Transverse colon (tissue), 4 donors: ENCODE measurements around the gene CELA2B.

Experiments
- CTCF ChIP-seq, 5 experiments: fragments of 200-600 bp in 3 of 5; fragments of 450-650 bp in 2 of 5; sonication (generic) in 3 of 5; IDR thresholded peaks; 1 replicate in 2 of 5; 2 replicates in 3 of 5; pipeline ENCODE4 v1.5.1; 2016 to 2017; ENCODE audit warnings: antibody characterized with exemption in 5 of 5, inconsistent platforms in 3 of 5, mild to moderate bottlenecking in 2 of 5, moderate library complexity in 1 of 5
- EP300 ChIP-seq: sonication (generic); formaldehyde crosslinking; IDR thresholded peaks from one replicate; pipeline ENCODE4 v1.6.1; 2017; ENCODE audit warnings: antibody characterized with exemption, low read depth
- POLR2A ChIP-seq: fragments of 450-650 bp; IDR thresholded peaks from one replicate; pipeline ENCODE4 v1.6.1; 2016; ENCODE audit warnings: antibody characterized with exemption, mild to moderate bottlenecking, moderate library complexity
- POLR2AphosphoS5 ChIP-seq, 3 donors: sonication (generic); formaldehyde crosslinking; IDR thresholded peaks; one replicate each; pipeline ENCODE4 v1.6.1; 2016; ENCODE audit warnings: antibody characterized with exemption in 3 of 3

GRCh38 chr1:15440357-15440756 lies 35.5 kb upstream of the CELA2B start:
- TF ChIP-seq CTCF (IDR thresholded peaks at IDR 0.05) (no peak), POLR2A (no peak), POLR2AphosphoS5 (IDR thresholded peaks at IDR 0.05) (no peak), EP300 (no peak)
